Vagina (tissue), 2 donors: Measurements from ENCODE around the gene RAB8A.

Experiments used
- POLR2A ChIP-seq, 2 donors: fragments of 450-650 bp; IDR thresholded peaks; one replicate each; pipeline ENCODE4 v1.6.1; 2017; ENCODE audit warnings: antibody characterized with exemption in 2 of 2, mild to moderate bottlenecking in 2 of 2, moderate library complexity in 2 of 2
- TF ChIP-seq, protein P1 (sequence below), 3 experiments: fragments of 450-650 bp in 2 of 3; fragments of 200-600 bp in 1 of 3; sonication (generic) in 1 of 3; IDR thresholded peaks; one replicate each; pipeline ENCODE4 v1.5.1; 2017 to 2019; ENCODE audit warnings: antibody characterized with exemption in 3 of 3, mild to moderate bottlenecking in 2 of 3, moderate library complexity in 2 of 3

DNA sequence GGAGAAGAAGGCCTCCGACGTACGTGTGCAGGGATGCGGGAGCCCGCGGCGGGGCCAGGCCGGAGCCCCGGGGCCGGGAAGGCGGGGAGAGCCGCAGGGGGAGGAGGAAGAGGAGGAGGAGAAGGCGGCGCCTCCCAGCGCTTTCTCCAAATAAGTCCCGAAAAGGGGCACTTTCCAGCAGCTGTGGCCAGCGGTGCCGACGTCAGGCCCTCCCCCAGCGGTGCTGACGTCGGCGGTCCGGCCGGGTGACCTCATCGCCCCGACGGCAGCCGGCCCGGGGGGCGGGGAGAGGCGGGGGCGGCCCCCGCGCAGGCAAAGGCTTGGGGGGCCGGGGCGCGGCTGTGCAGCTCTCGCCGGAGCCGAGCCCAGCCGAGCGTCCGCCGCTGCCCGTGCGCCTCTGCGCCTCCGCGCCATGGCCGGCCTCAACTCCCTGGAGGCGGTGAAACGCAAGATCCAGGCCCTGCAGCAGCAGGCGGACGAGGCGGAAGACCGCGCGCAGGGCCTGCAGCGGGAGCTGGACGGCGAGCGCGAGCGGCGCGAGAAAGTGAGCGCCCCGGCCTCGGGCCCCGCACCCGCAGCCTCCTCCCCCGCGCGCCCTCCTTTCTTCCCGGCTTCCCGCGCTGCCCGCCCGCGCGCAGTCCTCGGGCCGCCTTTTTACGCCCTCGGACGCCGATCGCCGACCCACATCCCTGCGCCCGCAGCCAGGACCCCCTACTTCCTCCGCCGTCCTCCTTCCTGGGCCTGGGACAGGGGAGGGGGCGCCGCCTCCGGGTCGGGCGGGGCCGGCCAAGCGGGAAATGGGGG is 35.3 kb upstream of the RAB8A start, which contains the start of gene TPM4:
- TF ChIP-seq, protein P1, sequence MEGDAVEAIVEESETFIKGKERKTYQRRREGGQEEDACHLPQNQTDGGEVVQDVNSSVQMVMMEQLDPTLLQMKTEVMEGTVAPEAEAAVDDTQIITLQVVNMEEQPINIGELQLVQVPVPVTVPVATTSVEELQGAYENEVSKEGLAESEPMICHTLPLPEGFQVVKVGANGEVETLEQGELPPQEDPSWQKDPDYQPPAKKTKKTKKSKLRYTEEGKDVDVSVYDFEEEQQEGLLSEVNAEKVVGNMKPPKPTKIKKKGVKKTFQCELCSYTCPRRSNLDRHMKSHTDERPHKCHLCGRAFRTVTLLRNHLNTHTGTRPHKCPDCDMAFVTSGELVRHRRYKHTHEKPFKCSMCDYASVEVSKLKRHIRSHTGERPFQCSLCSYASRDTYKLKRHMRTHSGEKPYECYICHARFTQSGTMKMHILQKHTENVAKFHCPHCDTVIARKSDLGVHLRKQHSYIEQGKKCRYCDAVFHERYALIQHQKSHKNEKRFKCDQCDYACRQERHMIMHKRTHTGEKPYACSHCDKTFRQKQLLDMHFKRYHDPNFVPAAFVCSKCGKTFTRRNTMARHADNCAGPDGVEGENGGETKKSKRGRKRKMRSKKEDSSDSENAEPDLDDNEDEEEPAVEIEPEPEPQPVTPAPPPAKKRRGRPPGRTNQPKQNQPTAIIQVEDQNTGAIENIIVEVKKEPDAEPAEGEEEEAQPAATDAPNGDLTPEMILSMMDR (IDR thresholded peaks at IDR 0.05), result no peak
- TF ChIP-seq POLR2A (IDR thresholded peaks at IDR 0.05), result peak; percentile 54 to 90
